Liver (tissue), 9 donors: ENCODE results near the gene RPS6KA5. TPM values are rescaled to one million over a fixed set of nuclear protein-coding genes. Genes with fewer than 3 reads are reported as not detected.
"Not testable (repeated sequence)": the region's sequence is repeated elsewhere in the genome, so short reads cannot be mapped to it uniquely, and the experiment has no call there.

Source experiments
- DNase-seq: peaks from one replicate; pipeline ENCODE4 v3.0.0-alpha.2; 2017; ENCODE audit warnings: low spot score
- H3K27ac ChIP-seq, 2 donors: one replicate each; pipeline ENCODE4 v1.7.0; 2013; ENCODE audit warnings: inconsistent platforms in 2 of 2, low read length in 2 of 2, control low read depth in 1 of 2, low read depth in 1 of 2, mild to moderate bottlenecking in 1 of 2
- H3K27me3 ChIP-seq, 4 donors: one replicate each; pipeline versions ENCODE4 v1.6.1 to v1.7.0; 2013; ENCODE audit warnings: low read length in 3 of 4, inconsistent platforms in 1 of 4, mild to moderate bottlenecking in 1 of 4, moderate library complexity in 1 of 4; ENCODE audit not compliant: control insufficient read depth in 4 of 4, insufficient read depth in 4 of 4
- H3K36me3 ChIP-seq, 4 donors: one replicate each; pipeline versions ENCODE4 v1.6.1 to v1.7.0; 2013; ENCODE audit warnings: low read length in 3 of 4, mild to moderate bottlenecking in 3 of 4, low read depth in 1 of 4, moderate library complexity in 1 of 4; ENCODE audit not compliant: control insufficient read depth in 4 of 4, insufficient read depth in 3 of 4
- H3K4me1 ChIP-seq, 4 donors: one replicate each; pipeline versions ENCODE4 v1.6.1 to v1.7.0; 2013; ENCODE audit warnings: low read length in 3 of 4, mild to moderate bottlenecking in 3 of 4, moderate library complexity in 1 of 4; ENCODE audit not compliant: control insufficient read depth in 4 of 4, insufficient read depth in 4 of 4
- H3K4me3 ChIP-seq, 3 donors: one replicate each; pipeline versions ENCODE4 v1.6.1 to v1.7.0; 2013; ENCODE audit warnings: low read length in 3 of 3, control low read depth in 1 of 3, low read depth in 1 of 3, mild to moderate bottlenecking in 1 of 3
- H3K9ac ChIP-seq, 2 donors: one replicate each; pipeline ENCODE4 v1.7.0; 2013; ENCODE audit warnings: low read length in 2 of 2, mild to moderate bottlenecking in 2 of 2, moderate library complexity in 2 of 2, control low read depth in 1 of 2, low read depth in 1 of 2
- H3K9me3 ChIP-seq, 4 donors: one replicate each; pipeline versions ENCODE4 v1.6.1 to v1.7.0; 2013; ENCODE audit warnings: low read length in 3 of 4; ENCODE audit not compliant: control insufficient read depth in 4 of 4
- EGR1 ChIP-seq, 2 donors: IDR thresholded peaks; 2 replicates each; pipeline ENCODE4 v1.6.1; 2016 to 2018; ENCODE audit warnings: antibody characterized with exemption in 2 of 2, low read depth in 2 of 2
- FOXA2 ChIP-seq: IDR thresholded peaks from 2 replicates; pipeline ENCODE4 v1.6.1; 2016; ENCODE audit warnings: antibody characterized with exemption
- GABPA ChIP-seq, 2 donors: IDR thresholded peaks in 1 of 2; conservative IDR thresholded peaks in 1 of 2; 2 replicates each; pipeline ENCODE4 v1.6.1; 2016; ENCODE audit warnings: antibody characterized with exemption in 2 of 2, mild to moderate bottlenecking in 1 of 2, moderate library complexity in 1 of 2
- HNF4G ChIP-seq: IDR thresholded peaks from 2 replicates; pipeline ENCODE4 v1.6.1; 2016; ENCODE audit warnings: antibody characterized with exemption
- RAD21 ChIP-seq, 2 donors: IDR thresholded peaks; 2 replicates each; pipeline ENCODE4 v1.6.1; 2016; ENCODE audit warnings: antibody characterized with exemption in 2 of 2, mild to moderate bottlenecking in 2 of 2
- RXRA ChIP-seq, 2 donors: IDR thresholded peaks; 2 replicates each; pipeline ENCODE4 v1.6.1; 2017 to 2018; ENCODE audit warnings: antibody characterized with exemption in 2 of 2, mild to moderate bottlenecking in 1 of 2
- SP1 ChIP-seq: IDR thresholded peaks from 2 replicates; pipeline ENCODE4 v1.6.1; 2018; ENCODE audit warnings: antibody characterized with exemption, mild to moderate bottlenecking
- YY1 ChIP-seq: IDR thresholded peaks from 2 replicates; pipeline ENCODE4 v1.6.1; 2016; ENCODE audit warnings: antibody characterized with exemption, mild to moderate bottlenecking
- WGBS: extraction: QIAGEN DNeasy Blood & Tissue Kit; methylation state at CpG from one replicate; pipeline ENCODE4 v1.1.7; 2013; 5-methylcytosine and 5-hydroxymethylcytosine counted together
- polyA plus RNA-seq, 2 donors: library from polyadenylated mRNA; stranded (reverse) in 1 of 2; unstranded in 1 of 2; fragments of 200-250 nt in 1 of 2; fragments of >200 nt in 1 of 2; fragmentation: Nextera tagmentation in 1 of 2; extraction: Ambion mirVana in 1 of 2; gene quantifications; one replicate each; pipeline versions ENCODE4 v1.2.1 to v1.2.3, GENCODE V29; 2013 to 2015
- total RNA-seq, 2 donors: library from RNA; depleted of rRNA; stranded (reverse); fragments of >200 nt; gene quantifications; one replicate each; pipeline ENCODE4 v1.2.3, GENCODE V29; 2014
- TF ChIP-seq, protein P1 (sequence below): IDR thresholded peaks from 2 replicates; pipeline ENCODE4 v1.6.1; 2016; ENCODE audit warnings: antibody characterized with exemption, mild to moderate bottlenecking
- TF ChIP-seq, protein P2 (sequence below): IDR thresholded peaks from 2 replicates; pipeline ENCODE4 v1.6.1; 2016; ENCODE audit warnings: antibody characterized with exemption
- TF ChIP-seq, protein P3 (sequence below): IDR thresholded peaks from 2 replicates; pipeline ENCODE4 v1.6.1; 2016; ENCODE audit warnings: antibody characterized with exemption
- donor health status: healthy.
- donor health status: healthy.
- donor health status: healthy.
- donor health status: healthy.
- donor health status: healthy.

Gene RPS6KA5
- total and polyA plus RNA-seq, 4 donors, result 0.52 to 2.3 (median 1.3) TPM

DNA sequence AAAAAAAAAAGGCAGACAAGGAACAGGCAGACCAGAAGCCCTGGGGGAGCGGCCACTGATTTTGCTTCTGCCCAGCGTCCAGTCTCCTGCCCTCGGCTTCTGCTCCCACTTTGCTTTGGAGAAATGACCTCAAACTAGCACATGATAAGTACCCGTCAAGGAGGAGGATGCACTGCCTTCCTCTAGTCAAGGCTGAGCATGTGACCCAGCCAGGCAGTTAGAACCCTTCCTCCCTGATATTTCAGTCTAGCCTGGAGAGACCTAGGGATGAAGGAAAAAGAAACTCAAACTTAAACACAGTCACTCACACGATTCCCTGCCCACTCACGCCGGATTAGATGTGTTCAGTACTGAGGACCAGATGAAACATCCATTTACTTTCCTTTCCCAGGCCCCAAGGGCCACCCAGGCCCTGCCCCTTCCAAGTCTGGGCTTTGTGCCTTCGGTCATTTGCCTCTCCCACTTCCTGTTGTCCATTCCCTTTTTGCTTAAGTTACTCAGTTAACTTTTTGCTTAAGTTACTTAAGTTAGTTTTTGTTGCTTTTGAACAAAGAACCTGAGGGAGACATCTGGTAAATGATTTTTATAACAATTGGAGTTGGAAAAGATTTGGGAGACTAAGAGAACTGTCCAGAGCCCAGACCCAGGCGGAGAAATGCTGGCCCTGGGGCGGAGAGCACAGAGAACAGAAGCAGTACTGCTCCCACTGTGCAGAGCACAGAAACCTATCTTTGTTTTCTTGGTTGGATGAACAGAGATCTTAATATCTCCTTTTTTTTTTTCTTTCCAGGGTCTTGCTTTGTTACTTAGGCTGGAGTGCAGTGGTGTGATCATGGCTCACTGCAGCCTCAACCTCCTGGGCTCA lies 221.2 kb downstream of the RPS6KA5 start:
- Histone ChIP-seq H3K27ac (peak overlapping the region; percentile 8 to 61), H3K4me3 (no peak overlapping the region), H3K9me3 (no peaks in the 10 kb centered on the region), H3K4me1 (no peaks in the 10 kb centered on the region), H3K36me3 (no peaks in the 10 kb centered on the region), H3K9ac (no peak overlapping the region), H3K27me3 (no peaks in the 10 kb centered on the region)
- WGBS, result 77% methylated on average over 10 of the region's 10 CpGs
- TF ChIP-seq SP1 (peak; percentile 61), HNF4G (no peak), YY1 (peak; percentile 15), RXRA (IDR thresholded peaks at IDR 0.05) (peak; percentile 89), EGR1 (IDR thresholded peaks at IDR 0.05; ENCODE audit: low read depth in 2 of 2) (no peak)
- DNase-seq, result no peak

DNA sequence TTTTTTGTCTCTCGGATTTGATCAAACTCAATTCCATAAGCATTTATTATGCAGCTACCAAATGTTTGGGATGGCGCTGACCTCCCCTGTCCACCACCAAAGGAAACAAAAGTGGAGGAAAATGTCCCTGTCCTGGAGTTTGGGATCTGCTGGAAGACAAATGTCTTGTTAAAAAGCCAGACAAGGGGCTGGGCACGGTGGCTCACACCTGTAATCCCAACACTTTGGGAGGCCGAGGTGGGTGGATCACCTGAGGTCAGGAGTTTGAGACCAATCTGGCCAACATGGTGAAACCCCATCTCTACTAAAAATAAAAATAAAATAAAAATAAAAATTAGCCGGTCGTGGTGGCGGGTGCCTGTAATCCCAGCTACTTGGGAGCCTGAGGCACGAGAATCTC lies 221.9 kb downstream of the RPS6KA5 start:
- not testable (repeated sequence) for H3K4me1 ChIP-seq, H3K9me3 ChIP-seq, H3K4me3 ChIP-seq, H3K27me3 ChIP-seq, DNase-seq, H3K36me3 ChIP-seq, H3K9ac ChIP-seq
- 85% methylated on average over 8 of the region's 8 CpGs for WGBS
- peak overlapping the region in 1 of 2 donors; percentile 7 for H3K27ac ChIP-seq

DNA sequence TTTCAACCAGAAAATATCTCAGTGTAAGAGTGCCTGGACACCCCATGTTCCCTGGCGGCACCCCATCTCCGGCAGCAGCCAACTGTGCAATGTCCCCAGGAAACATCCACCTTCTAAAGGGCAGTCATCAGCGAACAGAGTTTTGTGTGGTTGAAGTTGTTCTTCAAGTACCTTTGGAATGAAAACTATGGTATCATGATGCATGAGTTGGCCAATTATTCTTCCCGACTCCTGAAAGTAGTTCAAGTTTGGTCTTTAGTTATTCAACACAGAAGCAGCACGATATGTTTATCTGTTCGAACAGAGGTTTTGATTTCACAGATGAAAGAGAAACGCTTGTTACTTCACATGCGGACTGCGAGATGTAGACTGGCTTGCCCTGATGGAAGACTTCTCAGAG lies 223.1 kb downstream of the RPS6KA5 start:
- H3K9ac ChIP-seq, result no peak overlapping the region
- H3K4me3 ChIP-seq, result no peak overlapping the region
- no peak for DNase-seq
- no peaks in the 10 kb centered on the region for H3K36me3 ChIP-seq
- H3K4me1 ChIP-seq, result no peaks in the 10 kb centered on the region
- no peaks in the 10 kb centered on the region for H3K9me3 ChIP-seq
- WGBS, result 96% methylated on average over 9 of the region's 9 CpGs
- H3K27ac ChIP-seq, result no peak overlapping the region
- no peaks in the 10 kb centered on the region for H3K27me3 ChIP-seq
- TF ChIP-seq RAD21 (IDR thresholded peaks at IDR 0.05), result no peak
- no peak for TF ChIP-seq EGR1 (IDR thresholded peaks at IDR 0.05; ENCODE audit: low read depth in 2 of 2)
- TF ChIP-seq HNF4G, result no peak
- TF ChIP-seq, protein P1, sequence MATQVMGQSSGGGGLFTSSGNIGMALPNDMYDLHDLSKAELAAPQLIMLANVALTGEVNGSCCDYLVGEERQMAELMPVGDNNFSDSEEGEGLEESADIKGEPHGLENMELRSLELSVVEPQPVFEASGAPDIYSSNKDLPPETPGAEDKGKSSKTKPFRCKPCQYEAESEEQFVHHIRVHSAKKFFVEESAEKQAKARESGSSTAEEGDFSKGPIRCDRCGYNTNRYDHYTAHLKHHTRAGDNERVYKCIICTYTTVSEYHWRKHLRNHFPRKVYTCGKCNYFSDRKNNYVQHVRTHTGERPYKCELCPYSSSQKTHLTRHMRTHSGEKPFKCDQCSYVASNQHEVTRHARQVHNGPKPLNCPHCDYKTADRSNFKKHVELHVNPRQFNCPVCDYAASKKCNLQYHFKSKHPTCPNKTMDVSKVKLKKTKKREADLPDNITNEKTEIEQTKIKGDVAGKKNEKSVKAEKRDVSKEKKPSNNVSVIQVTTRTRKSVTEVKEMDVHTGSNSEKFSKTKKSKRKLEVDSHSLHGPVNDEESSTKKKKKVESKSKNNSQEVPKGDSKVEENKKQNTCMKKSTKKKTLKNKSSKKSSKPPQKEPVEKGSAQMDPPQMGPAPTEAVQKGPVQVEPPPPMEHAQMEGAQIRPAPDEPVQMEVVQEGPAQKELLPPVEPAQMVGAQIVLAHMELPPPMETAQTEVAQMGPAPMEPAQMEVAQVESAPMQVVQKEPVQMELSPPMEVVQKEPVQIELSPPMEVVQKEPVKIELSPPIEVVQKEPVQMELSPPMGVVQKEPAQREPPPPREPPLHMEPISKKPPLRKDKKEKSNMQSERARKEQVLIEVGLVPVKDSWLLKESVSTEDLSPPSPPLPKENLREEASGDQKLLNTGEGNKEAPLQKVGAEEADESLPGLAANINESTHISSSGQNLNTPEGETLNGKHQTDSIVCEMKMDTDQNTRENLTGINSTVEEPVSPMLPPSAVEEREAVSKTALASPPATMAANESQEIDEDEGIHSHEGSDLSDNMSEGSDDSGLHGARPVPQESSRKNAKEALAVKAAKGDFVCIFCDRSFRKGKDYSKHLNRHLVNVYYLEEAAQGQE, result no peak
- TF ChIP-seq, protein P2, sequence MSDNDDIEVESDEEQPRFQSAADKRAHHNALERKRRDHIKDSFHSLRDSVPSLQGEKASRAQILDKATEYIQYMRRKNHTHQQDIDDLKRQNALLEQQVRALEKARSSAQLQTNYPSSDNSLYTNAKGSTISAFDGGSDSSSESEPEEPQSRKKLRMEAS, result no peak
- TF ChIP-seq, protein P3, sequence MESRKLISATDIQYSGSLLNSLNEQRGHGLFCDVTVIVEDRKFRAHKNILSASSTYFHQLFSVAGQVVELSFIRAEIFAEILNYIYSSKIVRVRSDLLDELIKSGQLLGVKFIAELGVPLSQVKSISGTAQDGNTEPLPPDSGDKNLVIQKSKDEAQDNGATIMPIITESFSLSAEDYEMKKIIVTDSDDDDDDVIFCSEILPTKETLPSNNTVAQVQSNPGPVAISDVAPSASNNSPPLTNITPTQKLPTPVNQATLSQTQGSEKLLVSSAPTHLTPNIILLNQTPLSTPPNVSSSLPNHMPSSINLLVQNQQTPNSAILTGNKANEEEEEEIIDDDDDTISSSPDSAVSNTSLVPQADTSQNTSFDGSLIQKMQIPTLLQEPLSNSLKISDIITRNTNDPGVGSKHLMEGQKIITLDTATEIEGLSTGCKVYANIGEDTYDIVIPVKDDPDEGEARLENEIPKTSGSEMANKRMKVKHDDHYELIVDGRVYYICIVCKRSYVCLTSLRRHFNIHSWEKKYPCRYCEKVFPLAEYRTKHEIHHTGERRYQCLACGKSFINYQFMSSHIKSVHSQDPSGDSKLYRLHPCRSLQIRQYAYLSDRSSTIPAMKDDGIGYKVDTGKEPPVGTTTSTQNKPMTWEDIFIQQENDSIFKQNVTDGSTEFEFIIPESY, result no peak
- no peak for TF ChIP-seq FOXA2
- no peak for TF ChIP-seq YY1
- no peak for TF ChIP-seq GABPA (IDR thresholded peaks at IDR 0.05 in 1 of 2, conservative IDR thresholded peaks at IDR 0.05 in 1 of 2)
